ENCODE measurements around the gene NT5DC2.

NT5DC2 gene

DNA sequence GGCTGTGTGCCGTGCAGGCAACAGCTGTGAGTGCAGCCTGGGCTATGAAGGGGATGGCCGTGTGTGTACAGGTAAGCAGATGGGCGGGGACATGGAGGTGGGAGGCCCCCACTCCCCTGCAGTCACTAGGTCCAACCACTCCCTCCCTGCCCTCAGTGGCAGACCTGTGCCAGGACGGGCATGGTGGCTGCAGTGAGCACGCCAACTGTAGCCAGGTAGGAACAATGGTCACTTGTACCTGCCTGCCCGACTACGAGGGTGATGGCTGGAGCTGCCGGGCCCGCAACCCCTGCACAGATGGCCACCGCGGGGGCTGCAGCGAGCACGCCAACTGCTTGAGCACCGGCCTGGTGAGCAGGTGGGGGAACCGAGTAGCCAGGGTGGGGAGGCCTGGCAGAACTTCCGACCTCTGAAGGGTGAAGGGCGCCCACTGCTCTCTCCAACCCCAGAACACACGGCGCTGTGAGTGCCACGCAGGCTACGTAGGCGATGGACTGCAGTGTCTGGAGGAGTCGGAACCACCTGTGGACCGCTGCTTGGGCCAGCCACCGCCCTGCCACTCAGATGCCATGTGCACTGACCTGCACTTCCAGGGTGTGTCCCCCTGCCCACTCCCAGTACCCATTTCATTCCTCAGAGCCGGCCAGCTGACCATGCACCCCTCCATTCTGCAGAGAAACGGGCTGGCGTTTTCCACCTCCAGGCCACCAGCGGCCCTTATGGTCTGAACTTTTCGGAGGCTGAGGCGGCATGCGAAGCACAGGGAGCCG is 11.6 kb downstream of the NT5DC2 start:
- TF ChIP-seq, protein P1, sequence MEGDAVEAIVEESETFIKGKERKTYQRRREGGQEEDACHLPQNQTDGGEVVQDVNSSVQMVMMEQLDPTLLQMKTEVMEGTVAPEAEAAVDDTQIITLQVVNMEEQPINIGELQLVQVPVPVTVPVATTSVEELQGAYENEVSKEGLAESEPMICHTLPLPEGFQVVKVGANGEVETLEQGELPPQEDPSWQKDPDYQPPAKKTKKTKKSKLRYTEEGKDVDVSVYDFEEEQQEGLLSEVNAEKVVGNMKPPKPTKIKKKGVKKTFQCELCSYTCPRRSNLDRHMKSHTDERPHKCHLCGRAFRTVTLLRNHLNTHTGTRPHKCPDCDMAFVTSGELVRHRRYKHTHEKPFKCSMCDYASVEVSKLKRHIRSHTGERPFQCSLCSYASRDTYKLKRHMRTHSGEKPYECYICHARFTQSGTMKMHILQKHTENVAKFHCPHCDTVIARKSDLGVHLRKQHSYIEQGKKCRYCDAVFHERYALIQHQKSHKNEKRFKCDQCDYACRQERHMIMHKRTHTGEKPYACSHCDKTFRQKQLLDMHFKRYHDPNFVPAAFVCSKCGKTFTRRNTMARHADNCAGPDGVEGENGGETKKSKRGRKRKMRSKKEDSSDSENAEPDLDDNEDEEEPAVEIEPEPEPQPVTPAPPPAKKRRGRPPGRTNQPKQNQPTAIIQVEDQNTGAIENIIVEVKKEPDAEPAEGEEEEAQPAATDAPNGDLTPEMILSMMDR (conservative IDR thresholded peaks at IDR 0.05; ENCODE audit: low read depth): no peak
- no peak for DNase-seq (ENCODE audit: low spot score)
- CTCF ChIA-PET: no interaction called here
- POLR2A ChIA-PET (ENCODE audit: low non-redundant PET): no interaction called here
- H3K27ac ChIP-seq: no peak overlapping the region

DNA sequence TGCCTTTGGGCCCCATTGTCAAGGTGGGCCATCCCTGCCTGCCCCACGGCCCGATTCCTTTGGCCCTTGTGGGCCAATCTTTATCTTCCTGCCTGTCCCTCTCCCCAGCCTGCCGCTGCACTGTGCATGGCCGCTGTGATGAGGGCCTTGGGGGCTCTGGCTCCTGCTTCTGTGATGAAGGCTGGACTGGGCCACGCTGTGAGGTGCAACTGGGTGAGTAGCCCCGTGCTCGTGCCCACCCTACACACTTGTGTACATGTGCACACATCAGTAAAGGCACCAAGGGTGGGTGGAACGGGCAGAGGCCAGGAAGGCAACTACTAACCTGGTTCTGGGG is 12.2 kb downstream of the NT5DC2 start:
- ChIA-PET POLR2A (ENCODE audit: low non-redundant PET) (no interaction called here), CTCF (no interaction called here)
- no peak overlapping the region for H3K27ac ChIP-seq
- TF ChIP-seq, protein P1 (conservative IDR thresholded peaks at IDR 0.05; ENCODE audit: low read depth): no peak
- DNase-seq (ENCODE audit: low spot score): no peak

DNA sequence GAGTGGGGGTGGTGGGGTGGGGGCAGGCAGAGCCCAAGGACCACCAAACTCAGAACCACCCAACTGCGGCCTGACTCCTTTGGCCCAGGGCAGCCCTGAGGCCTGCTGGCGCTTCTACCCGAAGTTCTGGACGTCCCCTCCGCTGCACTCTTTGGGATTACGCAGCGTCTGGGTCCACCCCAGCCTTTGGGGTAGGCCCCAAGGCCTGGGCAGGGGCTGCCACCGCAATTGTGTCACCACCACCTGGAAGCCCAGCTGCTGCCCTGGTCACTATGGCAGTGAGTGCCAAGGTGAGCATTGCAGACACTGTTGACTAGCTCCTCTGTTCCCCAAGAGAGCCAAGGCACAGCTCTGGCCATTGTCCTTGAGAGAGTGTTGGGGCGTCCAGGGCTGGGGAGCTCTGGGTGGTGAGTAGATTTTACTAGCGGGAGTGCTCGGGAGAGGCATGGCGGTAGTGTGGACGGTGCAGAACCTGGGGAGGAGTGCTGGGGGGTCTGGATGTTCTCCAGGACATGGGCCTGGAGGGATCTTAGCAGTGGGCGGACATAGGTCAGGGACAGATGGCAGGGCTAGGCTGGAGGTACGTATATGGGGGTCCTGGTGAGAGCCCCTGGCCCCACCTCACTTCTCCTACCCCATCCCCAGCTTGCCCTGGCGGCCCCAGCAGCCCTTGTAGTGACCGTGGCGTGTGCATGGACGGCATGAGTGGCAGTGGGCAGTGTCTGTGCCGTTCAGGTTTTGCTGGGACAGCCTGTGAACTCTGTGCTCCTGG is 12.8 kb downstream of the NT5DC2 start:
- ChIA-PET POLR2A (ENCODE audit: low non-redundant PET) (no interaction called here), CTCF (no interaction called here)
- no peak overlapping the region for H3K27ac ChIP-seq
- no peak for DNase-seq (ENCODE audit: low spot score)
- TF ChIP-seq, protein P1 (conservative IDR thresholded peaks at IDR 0.05; ENCODE audit: low read depth): no peak

DNA sequence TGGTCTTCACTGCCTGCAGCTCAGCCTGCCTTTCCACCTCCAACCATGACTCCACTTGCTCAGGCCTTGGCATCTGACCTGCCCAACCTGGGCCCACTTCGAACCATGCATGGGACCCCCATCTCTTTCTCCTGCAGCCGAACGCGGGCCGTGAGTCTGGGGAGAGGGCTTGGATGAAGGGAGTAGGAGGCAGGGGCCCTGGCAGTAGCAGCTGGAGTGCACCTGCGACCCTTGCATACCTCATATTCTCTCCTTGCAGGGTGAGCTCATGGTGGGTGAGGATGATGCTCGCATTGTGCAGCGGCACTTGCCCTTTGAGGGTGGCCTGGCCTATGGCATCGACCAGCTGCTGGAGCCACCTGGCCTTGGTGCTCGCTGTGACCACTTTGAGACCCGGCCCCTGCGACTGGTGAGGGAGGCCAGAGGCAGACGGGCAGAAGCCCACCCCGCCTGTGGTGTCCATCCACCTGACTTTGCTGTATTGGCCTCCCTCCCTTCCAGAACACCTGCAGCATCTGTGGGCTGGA is 13.5 kb downstream of the NT5DC2 start:
- ChIA-PET POLR2A (ENCODE audit: low non-redundant PET) (no interaction called here), CTCF (interaction anchor here (1.0 kb wide), 1 partner anchor 10 kb away, joined by 6 read pairs; no protein-coding TSS in a partner anchor)
- no peak for DNase-seq (ENCODE audit: low spot score)
- H3K27ac ChIP-seq: 0 out of 2 replicates have a peak overlapping the region, but pooled peaks have one; percentile 21
- TF ChIP-seq, protein P1 (conservative IDR thresholded peaks at IDR 0.05; ENCODE audit: low read depth): no peak

DNA sequence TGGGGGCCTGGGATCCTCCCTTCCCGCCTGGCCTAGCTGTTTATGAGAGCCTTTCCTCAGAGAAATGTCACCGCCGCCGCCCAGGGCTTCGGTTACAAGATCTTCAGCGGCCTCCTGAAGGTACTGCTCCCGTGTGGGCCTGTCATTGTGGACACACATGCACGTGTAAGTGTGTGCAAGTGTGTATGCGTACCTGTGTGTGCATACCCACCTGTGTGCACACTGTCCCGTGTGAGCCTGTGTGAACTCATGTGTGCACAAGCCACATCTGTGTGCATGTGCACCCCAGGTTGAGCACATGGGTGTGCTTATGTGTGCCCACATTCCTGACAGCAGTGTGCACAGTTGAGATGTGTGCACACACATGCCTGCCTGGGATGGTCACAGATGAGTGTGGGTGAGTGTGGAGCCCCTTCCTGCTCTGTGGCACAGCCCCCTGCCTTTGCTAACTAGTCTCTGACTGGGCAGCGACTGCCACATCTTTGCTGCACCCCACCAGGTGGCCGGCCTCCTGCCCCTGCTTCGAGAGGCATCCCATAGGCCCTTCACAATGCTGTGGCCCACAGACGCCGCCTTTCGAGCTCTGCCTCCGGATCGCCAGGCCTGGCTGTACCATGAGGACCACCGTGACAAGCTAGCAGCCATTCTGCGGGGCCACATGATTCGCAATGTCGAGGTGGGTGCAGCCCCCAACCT is 14.1 kb downstream of the NT5DC2 start:
- CTCF ChIA-PET: interaction anchor here (1.0 kb wide), 1 partner anchor 9 kb away, joined by 6 read pairs; no protein-coding TSS in a partner anchor
- POLR2A ChIA-PET (ENCODE audit: low non-redundant PET): no interaction called here
- peak overlapping the region; percentile 21; the same call in 1 of the 2 replicates for H3K27ac ChIP-seq
- DNase-seq (ENCODE audit: low spot score): no peak
- TF ChIP-seq, protein P1 (conservative IDR thresholded peaks at IDR 0.05; ENCODE audit: low read depth): no peak

All from RWPE1 (cell line).